Dermis microvascular lymphatic vessel endothelial cell (primary cell): ENCODE measurements around the gene SHC4. TPM values are rescaled to one million over a fixed set of nuclear protein-coding genes. Genes with fewer than 3 reads are reported as not detected.
A peak's percentile ranks its signal among the peaks of the same experiment; 100 is the strongest.
"Not testable (repeated sequence)": the region's sequence is repeated elsewhere in the genome, so short reads cannot be mapped to it uniquely, and the experiment has no call there.

ENCODE experiments used
- DNase-seq, 2 donors: peaks; one replicate each; pipeline versions ENCODE4 v3.0.0 to v3.0.0-alpha.2; 2010; ENCODE audit warnings: low read depth in 2 of 2
- total RNA-seq: library from RNA; depleted of rRNA; stranded (reverse); fragments of >200 nt; gene quantifications from 2 replicates; pipeline ENCODE4 v1.2.1, GENCODE V29; 2014

SHC4 gene
- 0.25 and 0.51 TPM in 2 replicates for total RNA-seq

DNA sequence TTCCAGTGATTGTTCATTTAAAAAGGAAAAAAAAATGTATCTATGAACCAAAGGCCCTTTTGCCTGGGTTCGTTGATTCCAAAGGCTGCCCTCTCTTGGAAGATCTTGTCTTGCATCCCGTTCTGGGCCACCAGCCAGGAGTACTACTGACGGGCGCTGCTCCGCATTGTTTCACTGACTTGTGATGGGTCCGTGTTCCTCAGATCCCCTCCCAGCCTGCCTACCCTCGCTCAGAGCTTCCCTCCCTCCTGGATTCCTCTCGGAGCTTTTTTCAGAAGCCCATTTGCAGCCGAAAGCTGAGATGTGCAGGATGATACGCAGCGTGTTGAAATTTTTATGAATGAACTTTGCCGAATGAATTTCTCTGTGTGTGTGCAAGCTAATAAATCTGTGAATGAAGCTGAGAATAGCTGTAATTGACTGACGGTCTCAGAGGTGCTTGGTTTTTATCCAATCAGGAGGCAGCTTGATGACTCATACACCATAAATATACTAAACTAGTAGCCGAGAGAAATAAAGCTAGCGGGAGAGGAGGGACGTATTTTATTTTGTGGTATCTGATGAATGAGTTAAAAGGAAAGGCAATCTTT is at the start of gene SHC4:
Gene SHC4 (minus strand): TSS at position 396 of the 590 bp plus-strand sequence. CDS start 904 bp downstream, outside the sequence.
- DNase-seq, result peak; percentile 65 to 87

DNA sequence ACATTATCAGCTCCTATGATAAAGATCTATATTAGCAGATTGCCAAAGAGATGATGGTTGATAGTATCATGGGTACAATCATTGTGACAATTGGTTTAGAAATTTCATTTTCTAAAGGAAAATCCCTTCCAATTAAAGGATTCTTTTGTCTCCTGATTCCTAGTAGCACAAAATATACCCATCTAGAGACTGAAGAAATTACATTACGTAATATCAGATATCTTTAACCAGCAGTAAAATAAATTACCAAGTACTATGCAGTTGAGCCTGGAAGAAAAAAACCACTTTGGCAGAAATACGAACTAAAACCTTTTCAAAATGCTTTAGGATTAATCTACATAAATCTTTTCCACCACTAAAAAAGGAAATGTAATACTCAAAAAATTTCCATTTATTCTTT is 35.6 kb upstream of the SHC4 start:
- DNase-seq, result no peak

DNA sequence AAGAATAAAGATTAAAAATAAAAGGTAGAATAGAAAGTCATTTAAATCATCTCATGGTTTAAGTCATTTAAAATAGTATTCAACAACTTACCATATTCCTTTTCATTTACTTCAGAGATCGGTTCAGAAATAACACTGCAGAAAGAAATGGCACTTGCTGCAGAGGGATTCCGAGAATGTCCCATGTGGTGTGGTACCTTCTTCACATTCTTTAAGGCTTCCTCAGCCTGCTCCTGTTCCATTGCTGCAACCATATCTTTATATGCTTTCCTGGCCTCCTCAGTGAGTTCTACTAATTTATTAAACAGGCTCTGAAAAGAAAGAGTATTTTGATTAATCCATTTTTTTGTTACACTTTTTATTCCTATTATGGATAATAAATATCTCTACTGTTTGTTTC is 32.6 kb upstream of the SHC4 start:
- DNase-seq, result no peak

- DNase-seq, result no peak
Observed at GRCh38 chr15:48993380-48993779, 29.7 kb upstream of the SHC4 start.

DNA sequence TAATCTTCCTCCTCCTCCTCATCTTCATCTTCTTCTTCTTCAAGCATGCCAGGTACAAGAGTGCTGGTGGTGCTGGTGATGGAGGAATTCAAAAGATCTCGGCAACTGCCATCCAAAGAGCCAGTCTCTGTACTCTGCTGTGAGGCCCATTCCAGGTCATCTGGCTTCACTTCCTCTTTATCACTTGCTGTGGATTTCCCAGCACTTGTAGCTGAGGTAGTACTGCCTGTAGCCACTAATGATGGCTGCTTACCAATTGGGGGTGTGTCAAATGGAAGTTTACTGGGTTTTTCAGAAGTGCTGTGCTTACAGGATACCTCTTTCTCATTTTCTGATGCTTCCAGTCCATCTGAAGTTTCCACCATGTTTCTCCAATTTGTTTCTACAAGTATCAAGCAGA is 28.8 kb upstream of the SHC4 start:
- DNase-seq, result no peak

DNA sequence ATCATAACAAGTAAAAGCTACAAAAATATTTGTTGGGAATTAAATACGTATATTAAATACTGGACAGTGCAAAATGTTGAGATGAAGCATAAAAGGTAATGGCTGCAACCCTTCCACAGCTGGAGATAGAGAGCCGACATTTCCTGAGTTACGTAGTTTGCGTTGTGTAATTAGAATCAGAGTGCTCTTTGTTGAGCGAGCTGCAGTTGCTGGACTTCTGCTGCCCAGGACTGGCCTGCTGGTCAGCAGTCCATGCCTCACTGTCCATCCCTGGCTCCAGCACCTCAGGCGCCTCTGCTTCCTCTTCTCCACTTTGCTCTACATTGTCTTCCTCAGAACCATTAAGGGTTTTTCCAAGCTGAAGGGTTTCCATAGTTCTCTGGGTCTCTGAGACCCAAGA is 28.4 kb upstream of the SHC4 start:
- DNase-seq, result no peak

DNA sequence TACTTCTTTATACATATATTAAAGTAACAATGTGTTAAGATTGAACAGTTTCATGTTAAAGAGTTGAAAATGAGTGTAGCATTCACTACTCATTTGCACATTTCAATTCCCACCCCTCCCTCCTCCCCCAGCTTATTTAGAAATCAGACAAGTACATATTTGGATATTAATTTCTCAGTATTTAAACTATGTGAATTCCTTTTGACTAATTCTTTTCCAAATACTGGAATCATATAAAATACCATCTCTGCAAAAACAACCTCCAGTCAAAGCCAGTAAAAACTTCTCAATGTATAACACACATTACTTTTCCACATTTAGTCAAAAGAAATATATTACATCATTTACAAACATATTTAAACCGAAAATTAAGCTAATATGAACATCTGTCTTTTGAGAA is 25.5 kb upstream of the SHC4 start:
- DNase-seq, result no peak

DNA sequence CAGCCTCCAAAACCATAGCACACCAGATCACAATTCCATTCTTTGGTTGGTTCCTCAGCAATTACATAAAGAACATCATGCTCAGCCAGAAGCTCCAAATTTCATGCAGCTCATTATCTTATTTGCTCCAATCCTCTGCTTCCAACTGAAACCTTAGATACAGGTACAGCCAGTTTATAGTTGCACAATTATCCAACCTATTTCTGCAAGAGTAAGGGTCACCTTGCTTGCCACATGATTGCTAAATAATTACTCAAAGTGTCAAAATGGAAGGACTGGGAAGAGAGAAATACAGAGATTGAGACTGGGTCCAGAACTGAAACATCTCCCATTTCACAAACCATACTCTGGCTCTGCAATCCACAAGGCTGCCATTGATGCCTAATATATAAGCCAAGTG is 23.4 kb upstream of the SHC4 start:
- no peak for DNase-seq

DNA sequence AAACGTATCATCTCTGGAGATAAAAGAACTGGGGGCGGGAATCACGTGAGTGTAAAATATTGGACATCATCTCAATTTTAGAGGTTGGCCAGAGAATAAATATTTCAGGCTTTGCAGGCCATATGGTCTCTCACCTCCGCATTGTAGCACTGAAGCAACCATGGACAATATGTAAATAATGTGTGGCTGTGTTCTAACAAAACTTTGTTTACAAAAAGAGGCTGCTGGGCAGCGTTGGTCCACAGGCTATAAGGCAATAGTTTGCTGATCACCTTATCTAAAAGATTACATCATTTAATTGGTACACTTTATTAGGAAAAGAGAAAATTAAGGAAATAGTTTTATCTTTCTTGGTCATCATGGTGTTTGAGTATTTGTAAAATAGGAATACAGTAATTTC is 22.5 kb upstream of the SHC4 start:
- DNase-seq, result no peak

- no peak for DNase-seq
Observed at GRCh38 chr15:48985516-48985915, 21.8 kb upstream of the SHC4 start.

DNA sequence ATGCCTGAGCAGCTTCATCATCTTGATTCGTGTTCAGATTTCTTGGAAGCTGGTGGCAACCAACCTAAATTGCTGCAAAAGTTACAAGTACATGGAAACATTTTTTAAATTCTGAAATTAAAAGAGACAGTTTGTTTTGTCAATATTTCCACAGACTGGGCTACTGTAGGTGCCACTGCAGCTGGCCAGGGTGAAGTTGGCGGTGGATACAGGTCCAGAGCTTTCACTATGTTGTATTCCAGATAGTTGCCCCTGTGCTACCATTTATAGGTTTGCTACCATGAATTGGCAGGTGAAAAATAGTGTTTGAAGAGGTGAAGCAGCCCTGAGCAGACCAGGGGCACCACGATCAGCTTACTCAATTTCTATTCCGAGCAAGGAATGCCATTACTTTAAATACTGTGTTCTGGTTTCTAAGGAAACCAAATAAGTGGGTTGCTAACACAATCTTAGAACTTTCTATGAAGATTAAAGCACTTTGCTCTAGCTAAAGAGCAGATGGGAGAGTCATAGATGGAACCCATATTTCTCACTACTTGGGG is 21.2 kb upstream of the SHC4 start:
- DNase-seq, result no peak

DNA sequence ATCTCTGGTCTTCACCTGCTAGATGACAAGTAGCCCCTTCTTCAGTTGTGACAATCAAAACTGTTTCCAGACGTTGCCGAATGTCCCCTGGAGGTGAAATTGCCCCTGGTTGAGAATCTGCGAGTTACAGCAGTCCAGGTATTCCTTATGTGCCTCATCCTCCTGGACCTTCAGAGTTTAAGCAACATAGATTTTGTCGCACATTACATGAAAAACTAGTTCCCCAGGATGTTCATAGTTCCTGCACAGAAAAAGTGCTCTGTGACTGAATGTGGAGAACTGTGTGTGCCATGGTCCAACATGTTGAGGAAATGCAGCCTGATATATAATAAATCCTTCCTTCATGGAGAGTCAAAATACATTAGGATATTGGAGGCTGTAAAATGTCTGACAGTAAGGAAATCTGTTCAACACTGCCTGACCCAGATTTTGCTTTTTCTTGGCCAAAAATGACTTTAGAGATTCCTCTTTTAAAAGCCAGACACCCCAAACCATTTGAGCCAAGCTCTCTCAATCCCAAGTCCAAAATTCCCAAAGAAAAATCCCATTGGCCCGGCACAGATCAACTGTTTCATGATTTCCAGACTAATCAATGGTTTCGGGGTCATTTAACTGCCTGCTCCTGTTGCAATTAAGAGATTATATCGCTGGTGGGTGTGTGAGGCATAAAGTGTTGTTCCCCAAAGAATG is 20.4 kb upstream of the SHC4 start:
- DNase-seq, result no peak

DNA sequence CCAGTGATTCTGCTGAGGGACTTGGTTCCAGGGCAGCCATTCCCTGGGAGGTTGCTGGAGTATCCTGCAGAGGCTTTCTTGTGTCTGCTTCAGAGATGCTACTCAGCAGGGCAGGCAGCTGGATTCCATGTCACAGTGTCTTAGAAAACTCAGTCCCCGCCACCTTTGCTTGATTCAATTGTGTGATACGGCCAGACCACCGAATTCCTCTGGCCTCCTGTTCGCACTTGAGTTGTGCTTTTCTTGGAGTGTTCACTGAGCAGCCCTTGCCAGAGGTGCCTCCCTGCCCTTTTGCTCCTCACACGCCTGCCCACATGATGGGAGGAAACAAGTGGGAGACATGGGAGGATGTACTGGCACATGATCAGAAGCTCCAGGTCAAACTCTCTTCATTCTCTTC is 19.6 kb upstream of the SHC4 start:
- DNase-seq, result no peak

GRCh38 chr15:48981941-48982340 is 18.2 kb upstream of the SHC4 start:
- DNase-seq, result no peak

DNA sequence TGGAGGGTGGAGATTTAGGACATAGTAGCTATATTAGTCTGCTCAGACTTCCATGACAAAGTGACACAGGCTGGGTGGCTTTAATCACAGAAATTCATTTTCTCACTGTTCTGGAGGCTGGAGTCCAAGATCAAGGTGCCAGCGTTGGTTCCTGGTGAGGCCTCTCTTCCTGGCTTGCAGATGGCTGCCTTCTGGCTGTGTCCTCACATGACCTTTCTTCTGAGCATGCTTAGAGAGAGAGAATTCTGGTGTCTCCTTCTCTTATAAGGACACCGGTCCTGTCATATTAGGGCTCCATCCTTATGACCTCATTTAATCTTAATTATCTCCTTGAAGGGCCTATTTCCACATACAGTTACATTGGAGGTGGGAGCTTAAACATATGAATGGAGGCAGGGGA is 14.9 kb upstream of the SHC4 start:
- DNase-seq, result no peak

- DNase-seq, result no peak
Observed at GRCh38 chr15:48976444-48977088, 12.8 kb upstream of the SHC4 start.

- peak; percentile 46 to 77 for DNase-seq
Observed at GRCh38 chr15:48975472-48976419, 12.0 kb upstream of the SHC4 start.

DNA sequence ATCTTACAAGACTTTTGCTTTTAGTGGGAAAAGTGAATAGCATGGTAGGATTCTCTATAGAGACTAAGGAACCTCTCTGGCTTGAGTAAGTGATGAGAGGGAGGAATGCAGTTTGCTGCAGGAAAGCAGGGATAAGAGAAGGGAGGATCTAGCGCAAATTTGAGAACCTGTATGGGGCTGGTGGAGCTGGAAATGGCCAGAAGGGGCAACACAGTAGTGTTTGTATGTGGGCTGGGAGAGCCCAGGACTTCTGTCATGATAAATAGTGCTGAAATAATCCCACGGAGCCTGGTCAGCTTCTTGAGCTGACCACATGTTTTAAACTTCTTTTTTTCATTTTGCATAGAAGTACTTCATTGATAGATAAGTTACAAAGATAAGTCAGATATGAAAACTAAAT is 11.2 kb upstream of the SHC4 start:
- no peak for DNase-seq

DNA sequence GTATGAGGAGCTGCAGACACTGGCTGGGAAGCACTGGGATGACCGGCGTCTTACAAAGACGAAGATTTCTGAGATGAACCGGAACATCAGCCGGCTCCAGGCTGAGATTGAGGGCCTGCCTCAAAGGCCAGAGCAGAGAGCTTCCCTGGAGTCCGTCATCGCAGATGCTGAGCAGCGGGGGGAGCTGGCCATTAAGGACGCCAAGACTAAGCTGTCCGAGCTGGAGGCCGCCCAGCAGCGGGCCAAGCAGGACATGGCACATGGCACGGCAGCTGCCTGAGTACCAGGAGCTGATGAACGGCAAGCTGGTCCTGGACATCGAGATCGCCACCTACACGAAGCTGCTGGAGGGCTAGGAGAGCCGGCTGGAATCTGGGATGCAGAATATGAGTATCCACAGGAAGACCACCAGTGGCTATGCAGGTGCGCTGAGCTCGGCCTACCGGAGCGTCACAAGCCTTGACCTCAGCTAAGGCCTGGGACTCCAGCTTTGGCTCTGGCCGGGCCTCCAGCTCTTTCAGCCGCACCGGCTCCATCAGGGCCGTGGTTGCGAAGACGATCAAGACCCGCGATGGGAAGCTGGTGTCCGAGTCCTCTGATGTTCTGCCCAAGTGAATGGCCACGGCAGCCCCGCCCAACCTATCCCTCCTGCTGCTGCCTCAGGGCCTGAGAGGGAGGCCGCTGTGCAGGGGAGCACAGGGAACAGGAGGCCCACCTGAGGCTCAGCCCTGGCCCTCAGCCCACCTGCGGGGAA is 9.2 kb upstream of the SHC4 start:
- no peak for DNase-seq

DNA sequence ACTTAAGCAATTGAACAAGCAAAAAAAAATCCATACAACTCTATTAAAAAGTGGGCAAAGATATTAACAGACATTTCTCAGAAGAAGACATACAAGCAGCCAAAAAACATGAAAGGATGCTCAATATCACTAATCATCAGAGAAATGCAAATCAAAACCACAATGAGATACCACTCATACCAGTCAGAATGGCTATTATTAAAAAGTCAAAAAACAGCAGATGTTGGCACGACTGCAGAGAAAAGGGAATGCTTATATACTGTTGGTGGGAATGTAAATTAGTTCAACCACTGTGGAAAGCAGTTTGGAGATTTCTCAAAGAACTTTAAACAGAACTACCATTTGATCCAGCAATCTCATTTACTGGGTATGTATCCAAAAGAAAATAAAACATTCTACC is 7.2 kb upstream of the SHC4 start:
- not testable (repeated sequence) for DNase-seq

DNA sequence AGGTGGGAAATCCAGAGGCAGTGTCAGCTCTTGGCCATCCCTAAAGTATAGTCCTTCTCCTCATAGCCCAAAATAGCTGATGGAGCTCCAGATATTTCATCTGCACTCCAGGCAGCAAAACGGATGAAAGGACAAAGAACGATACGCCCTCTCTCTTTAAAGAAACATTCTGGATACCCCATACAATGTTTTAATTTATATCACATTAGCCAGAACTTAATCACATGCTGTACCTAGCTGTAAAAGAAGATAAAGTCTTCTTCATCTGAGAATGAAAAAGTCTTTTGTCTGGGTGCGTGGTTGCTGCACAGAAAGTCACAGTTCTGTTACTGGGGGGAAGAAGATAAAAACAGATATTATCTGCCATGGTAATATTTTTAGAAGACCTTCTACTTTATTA is 4.3 kb upstream of the SHC4 start:
- no peak for DNase-seq
